ENCODE data around the gene PAGR1. TPM values are rescaled to one million over a fixed set of nuclear protein-coding genes. Genes with fewer than 3 reads are reported as not detected.
A peak's percentile ranks its signal among the peaks of the same experiment; 100 is the strongest.
"Not testable (repeated sequence)": the region's sequence is repeated elsewhere in the genome, so short reads cannot be mapped to it uniquely, and the experiment has no call there.

Gene PAGR1
- total RNA-seq (10 to 100 TPM; 13.7 to 20.3 (median 15.2) TPM), polyA plus RNA-seq (33.8 TPM)
- long read RNA-seq, donor 1, transcript PAGR1-201 (3 exons, 1,702 nt) = major isoform, 75 of 76 reads
- long read RNA-seq, donor 1, partial matches to known transcripts = 1 of 76 reads
- long read RNA-seq, donor 1, other reads (novel, unspliced or antisense) = 0 of 76 reads
- long read RNA-seq, donor 2, transcript PAGR1-201 (3 exons, 1,702 nt) = major isoform, 45 of 45 reads
- long read RNA-seq, donor 2, partial matches to known transcripts = 0 of 45 reads
- long read RNA-seq, donor 2, other reads (novel, unspliced or antisense) = 0 of 45 reads
- long read RNA-seq, donor 3, transcript PAGR1-201 (3 exons, 1,702 nt) = major isoform, 162 of 162 reads
- long read RNA-seq, donor 3, partial matches to known transcripts = 0 of 162 reads
- long read RNA-seq, donor 3, other reads (novel, unspliced or antisense) = 0 of 162 reads
- long read RNA-seq, donor 4, transcript PAGR1-201 (3 exons, 1,702 nt) = major isoform, 44 of 44 reads
- long read RNA-seq, donor 4, partial matches to known transcripts = 0 of 44 reads
- long read RNA-seq, donor 4, other reads (novel, unspliced or antisense) = 0 of 44 reads

- peak; percentile 99 for DNase-seq
- WGBS = under 1% methylated on average over 70 of the region's 70 CpGs
- intact Hi-C loops (cut with DNase I) = loop anchor here in 1 of 4 donors (10.0 kb wide), 1 partner anchor 179 kb away; the partner anchor contains the start of genes HIRIP3 and INO80E
These were observed at the start of gene PAGR1 for GRCh38 chr16:29815793-29816693. TSS of gene PAGR1 (plus strand) at chr16:29816152. CDS start at chr16:29816526, 374 bp downstream.

DNA sequence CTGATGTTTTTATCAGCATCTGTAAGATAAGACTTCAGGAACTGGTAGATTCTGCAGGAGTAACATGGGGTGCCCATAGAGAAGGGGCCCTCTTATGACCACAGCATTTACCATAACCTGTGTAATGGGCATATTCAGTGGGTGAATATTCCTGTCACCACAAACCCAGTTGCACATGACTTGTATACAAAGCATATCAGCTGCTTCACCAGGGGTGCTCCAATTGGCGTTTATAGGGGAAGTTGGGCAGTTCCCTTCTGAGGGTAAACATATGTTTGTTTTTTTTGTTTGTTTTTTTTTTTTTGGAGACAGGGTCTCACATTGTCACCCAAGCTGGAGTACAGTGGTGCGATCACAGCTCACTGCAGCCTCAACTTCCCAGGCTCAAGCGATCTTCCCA is 49.4 kb upstream of the PAGR1 start:
- WGBS = 87% methylated on average over 3 of the region's 3 CpGs
- ATAC-seq = no peak
- intact Hi-C loops (cut with DNase I) = no loop called here
- H3K4me3 ChIP-seq (ENCODE audit: low read length) = no peak overlapping the region
- H3K27ac ChIP-seq (ENCODE audit: low read length) = no peak overlapping the region
- no peaks in the 10 kb centered on the region for H3K4me1 ChIP-seq (ENCODE audit: control insufficient read depth, insufficient read depth, low read length)
- no peaks in the 10 kb centered on the region for H3K27me3 ChIP-seq (ENCODE audit: control insufficient read depth, insufficient read depth)
- no peak for DNase-seq
- H3K9me3 ChIP-seq (ENCODE audit: control insufficient read depth, low read length) = no peaks in the 10 kb centered on the region

More at GRCh38 chr16:29815793-29816693, at the start of gene PAGR1:
- H3K9me3 ChIP-seq (ENCODE audit: control insufficient read depth, low read length) = no peaks in the 10 kb centered on the region
- H3K27me3 ChIP-seq (ENCODE audit: control insufficient read depth, insufficient read depth) = no peaks in the 10 kb centered on the region
- H3K4me1 ChIP-seq (ENCODE audit: control insufficient read depth, insufficient read depth, low read length) = peaks cover 2% of the 10 kb centered on the region
- H3K4me3 ChIP-seq (ENCODE audit: low read length) = peak within 1 kb of the TSS; percentile 62
- ATAC-seq = peak; percentile 86 to 87
- H3K27ac ChIP-seq (ENCODE audit: low read length) = peak within 1 kb of the TSS; percentile 98

DNA sequence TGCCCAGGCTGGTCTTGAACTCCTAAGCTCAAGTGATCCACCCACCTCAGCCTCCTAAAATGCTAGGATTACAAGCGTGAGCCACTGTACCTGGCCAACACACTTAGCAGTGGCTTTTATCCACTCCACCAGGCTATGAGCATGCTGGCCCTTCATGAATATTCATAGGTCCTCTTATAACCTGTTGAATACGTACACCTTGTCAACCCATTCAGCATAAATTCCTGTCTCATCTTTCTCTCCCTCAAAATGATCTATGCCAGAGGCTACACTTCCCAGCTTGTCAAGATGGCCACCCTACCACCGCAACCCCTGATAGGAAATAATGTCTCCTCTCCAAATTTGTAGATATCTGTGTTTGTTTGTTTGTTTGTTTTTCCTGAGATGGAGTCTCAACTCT is 48.9 kb upstream of the PAGR1 start:
- H3K4me1 ChIP-seq (ENCODE audit: control insufficient read depth, insufficient read depth, low read length) = no peaks in the 10 kb centered on the region
- no peak overlapping the region for H3K4me3 ChIP-seq (ENCODE audit: low read length)
- no peak overlapping the region for H3K27ac ChIP-seq (ENCODE audit: low read length)
- ATAC-seq (no peak), DNase-seq (no peak)
- intact Hi-C loops (cut with DNase I) = no loop called here
- H3K9me3 ChIP-seq (ENCODE audit: control insufficient read depth, low read length) = no peaks in the 10 kb centered on the region
- 89% methylated on average over 3 of the region's 3 CpGs for WGBS
- no peaks in the 10 kb centered on the region for H3K27me3 ChIP-seq (ENCODE audit: control insufficient read depth, insufficient read depth)

GRCh38 chr16:29769507-29769906 is 46.4 kb upstream of the PAGR1 start:
- WGBS = 82% methylated on average over 2 of the region's 2 CpGs
- intact Hi-C loops (cut with DNase I) = no loop called here
- H3K27me3 ChIP-seq (ENCODE audit: control insufficient read depth, insufficient read depth) = no peaks in the 10 kb centered on the region
- DNase-seq (no peak), ATAC-seq (no peak)
- no peaks in the 10 kb centered on the region for H3K9me3 ChIP-seq (ENCODE audit: control insufficient read depth, low read length)
- no peaks in the 10 kb centered on the region for H3K4me1 ChIP-seq (ENCODE audit: control insufficient read depth, insufficient read depth, low read length)
- H3K27ac ChIP-seq (ENCODE audit: low read length) = no peak overlapping the region
- no peak overlapping the region for H3K4me3 ChIP-seq (ENCODE audit: low read length)

DNA sequence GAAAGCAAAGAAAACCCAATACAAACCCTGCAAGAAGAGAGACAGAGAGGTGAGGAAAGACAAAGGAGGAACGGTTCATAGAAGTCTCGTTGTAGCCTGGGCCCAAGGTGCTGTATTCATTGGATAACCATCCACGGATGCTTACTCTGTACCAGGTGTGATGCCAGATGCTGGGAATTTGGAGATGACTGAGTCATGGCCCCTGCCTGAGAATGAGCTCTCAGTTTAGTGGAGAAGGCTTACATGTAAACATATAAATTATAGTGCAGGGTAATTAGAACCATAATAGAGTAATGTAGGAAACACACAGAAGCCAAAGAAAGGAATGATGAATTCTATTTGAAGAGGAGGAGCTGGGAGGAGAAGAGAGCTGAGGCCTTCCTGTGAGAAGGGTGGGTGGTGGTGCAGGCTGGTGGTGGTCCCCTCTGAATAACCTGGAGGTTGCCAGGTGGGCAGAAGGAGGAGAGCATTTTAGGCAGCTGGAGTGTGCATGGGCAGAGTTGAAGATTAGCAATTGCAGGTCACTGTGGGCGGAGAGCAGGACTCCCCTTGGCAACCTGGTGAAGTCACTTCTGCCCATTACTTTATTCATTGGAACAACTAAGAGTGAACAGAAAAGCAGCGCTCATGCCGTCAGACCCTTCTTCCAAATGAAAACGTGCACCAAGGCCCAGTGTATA is 45.6 kb upstream of the PAGR1 start:
- intact Hi-C loops (cut with DNase I) = no loop called here
- no peaks in the 10 kb centered on the region for H3K9me3 ChIP-seq (ENCODE audit: control insufficient read depth, low read length)
- no peak overlapping the region for H3K4me3 ChIP-seq (ENCODE audit: low read length)
- DNase-seq (no peak), ATAC-seq (no peak)
- no peaks in the 10 kb centered on the region for H3K27me3 ChIP-seq (ENCODE audit: control insufficient read depth, insufficient read depth)
- no peak overlapping the region for H3K27ac ChIP-seq (ENCODE audit: low read length)
- no peaks in the 10 kb centered on the region for H3K4me1 ChIP-seq (ENCODE audit: control insufficient read depth, insufficient read depth, low read length)
- 71% methylated on average over 7 of the region's 7 CpGs for WGBS

- H3K27me3 ChIP-seq (ENCODE audit: control insufficient read depth, insufficient read depth); H3K27ac ChIP-seq (ENCODE audit: low read length); H3K4me1 ChIP-seq (ENCODE audit: control insufficient read depth, insufficient read depth, low read length); H3K9me3 ChIP-seq (ENCODE audit: control insufficient read depth, low read length); intact Hi-C loops (cut with DNase I); H3K4me3 ChIP-seq (ENCODE audit: low read length): not testable (repeated sequence)
- ATAC-seq (peak in 1 of 2 donors; percentile 62), DNase-seq (peak in 1 of 3 donors; percentile 70)
- WGBS = 82% methylated on average over 7 of the region's 7 CpGs
These were observed 43.6 kb upstream of the PAGR1 start for GRCh38 chr16:29772330-29772729.

GRCh38 chr16:29774730-29775129 is 41.2 kb upstream of the PAGR1 start:
- H3K27me3 ChIP-seq (ENCODE audit: control insufficient read depth, insufficient read depth) = no peaks in the 10 kb centered on the region
- H3K9me3 ChIP-seq (ENCODE audit: control insufficient read depth, low read length) = no peaks in the 10 kb centered on the region
- no peak overlapping the region for H3K4me3 ChIP-seq (ENCODE audit: low read length)
- ATAC-seq (no peak), DNase-seq (no peak)
- intact Hi-C loops (cut with DNase I) = no loop called here
- WGBS = 86% methylated on average over 5 of the region's 5 CpGs
- no peaks in the 10 kb centered on the region for H3K4me1 ChIP-seq (ENCODE audit: control insufficient read depth, insufficient read depth, low read length)
- H3K27ac ChIP-seq (ENCODE audit: low read length) = no peak overlapping the region

GRCh38 chr16:29775742-29776408 is 40.1 kb upstream of the PAGR1 start:
- ATAC-seq = peak in 1 of 2 donors; percentile 20

DNA sequence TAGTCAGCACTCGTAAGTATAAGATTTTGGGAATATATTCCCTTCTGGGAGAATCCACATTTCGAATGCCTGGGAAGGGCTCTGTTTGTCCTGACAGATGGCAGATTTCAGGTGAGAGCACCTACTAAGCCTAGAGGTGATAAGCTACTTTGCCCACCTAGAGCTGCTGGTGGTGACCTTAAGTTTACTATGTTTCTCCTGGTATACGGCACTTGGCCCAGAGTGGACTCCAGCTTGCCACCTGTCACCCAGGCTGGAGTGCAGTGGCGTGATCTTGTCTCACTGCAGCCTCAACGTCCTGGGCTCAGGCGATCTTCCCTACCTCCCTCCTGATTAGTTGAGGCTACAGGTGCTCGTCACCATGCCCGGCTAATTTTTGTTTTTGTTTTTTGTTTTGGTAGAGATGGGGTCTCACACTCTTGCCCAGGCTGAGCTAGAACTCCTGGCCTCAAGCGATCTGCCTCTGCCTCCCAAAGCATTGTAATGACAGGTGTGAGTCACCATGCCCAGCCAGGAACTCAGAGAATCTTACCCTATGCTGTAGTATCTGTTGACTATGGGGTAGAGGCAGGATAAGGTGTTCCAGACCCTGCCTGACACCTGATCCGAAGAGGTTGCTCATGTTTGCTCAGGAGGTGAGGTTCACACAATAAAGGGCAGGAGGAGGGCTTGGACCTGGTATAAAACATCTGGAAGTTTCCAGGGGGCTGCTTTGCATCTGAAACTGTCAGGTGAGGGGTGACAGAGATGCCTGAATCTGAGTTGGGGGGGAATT is 38.2 kb upstream of the PAGR1 start, which contains the start of gene ZG16:
ZG16 (plus strand) TSS at position 681 of the 775 bp plus-strand sequence. CDS start 1,011 bp downstream, outside the sequence.
- Histone ChIP-seq H3K27ac (ENCODE audit: low read length) (no peak within 1 kb of the TSS), H3K9me3 (ENCODE audit: control insufficient read depth, low read length) (no peaks in the 10 kb centered on the region), H3K4me1 (ENCODE audit: control insufficient read depth, insufficient read depth, low read length) (no peaks in the 10 kb centered on the region), H3K27me3 (ENCODE audit: control insufficient read depth, insufficient read depth) (no peaks in the 10 kb centered on the region), H3K4me3 (ENCODE audit: low read length) (no peak within 1 kb of the TSS)
- 72% methylated on average over 10 of the region's 10 CpGs for WGBS
- intact Hi-C loops (cut with DNase I) = no loop called here
- DNase-seq = peak in 1 of 3 donors; percentile 5
- no peak for ATAC-seq

More at GRCh38 chr16:29775742-29776408, 40.1 kb upstream of the PAGR1 start:
- Histone ChIP-seq H3K27me3 (ENCODE audit: control insufficient read depth, insufficient read depth) (no peaks in the 10 kb centered on the region), H3K4me3 (ENCODE audit: low read length) (no peak overlapping the region), H3K27ac (ENCODE audit: low read length) (no peak overlapping the region), H3K9me3 (ENCODE audit: control insufficient read depth, low read length) (no peaks in the 10 kb centered on the region), H3K4me1 (ENCODE audit: control insufficient read depth, insufficient read depth, low read length) (no peaks in the 10 kb centered on the region)
- intact Hi-C loops (cut with DNase I) = no loop called here
- 63% methylated on average over 4 of the region's 4 CpGs for WGBS
- no peak for DNase-seq

Measured in right cardiac atrium (tissue), 5 donors.